Activated CD4-positive, CD25-positive, alpha-beta regulatory T cell (primary cell): Measurements from ENCODE around the gene WDR43.

Experiments
- DNase-seq, 4 experiments: peaks; one replicate each; lab custom pipeline; 2025; lab: John Stamatoyannopoulos, UW

The WDR43 gene

GRCh38 chr2:28894470-28895188, at the start of gene WDR43:
WDR43 (plus strand) TSS chr2:28894667; CDS start chr2:28894699, 32 bp downstream.
- peak; percentile 94 to 96 (median 96) for DNase-seq

- DNase-seq: no peak
Measured at GRCh38 chr2:28855193-28855592, 39.3 kb upstream of the WDR43 start.

GRCh38 chr2:28855977-28856376, 38.5 kb upstream of the WDR43 start:
- DNase-seq: no peak

- DNase-seq: no peak
Measured at GRCh38 chr2:28868611-28869010, 25.9 kb upstream of the WDR43 start.

- DNase-seq: no peak
Measured at GRCh38 chr2:28869494-28870145, 24.8 kb upstream of the WDR43 start.

- peak; percentile 91 to 95 (median 94) for DNase-seq
Measured at GRCh38 chr2:28870146-28870891, 24.1 kb upstream of the WDR43 start, which contains the start of gene TRMT61B. TRMT61B (minus strand) TSS chr2:28870309; CDS start chr2:28870277, 32 bp downstream.

- no peak for DNase-seq
Measured at GRCh38 chr2:28871620-28872019, 22.8 kb upstream of the WDR43 start.

GRCh38 chr2:28880193-28880592, 14.3 kb upstream of the WDR43 start:
- no peak for DNase-seq

- no peak for DNase-seq
Measured at GRCh38 chr2:28893488-28893887, 979 bp upstream of the WDR43 start.

GRCh38 chr2:28895189-28895893, 874 bp downstream of the WDR43 start:
- DNase-seq: peak in 2 of 4 experiments; percentile 17 to 21

GRCh38 chr2:28896906-28897305, 2.4 kb downstream of the WDR43 start:
- DNase-seq: no peak

- no peak for DNase-seq
Measured at GRCh38 chr2:28898048-28898447, 3.6 kb downstream of the WDR43 start.

- DNase-seq: no peak
Measured at GRCh38 chr2:28901202-28901601, 6.7 kb downstream of the WDR43 start.

GRCh38 chr2:28901841-28902240, 7.4 kb downstream of the WDR43 start:
- DNase-seq: no peak

GRCh38 chr2:28902584-28902983, 8.1 kb downstream of the WDR43 start:
- DNase-seq: no peak

- no peak for DNase-seq
Measured at GRCh38 chr2:28904295-28904694, 9.8 kb downstream of the WDR43 start.

- DNase-seq: no peak
Measured at GRCh38 chr2:28904802-28905457, 10.5 kb downstream of the WDR43 start.

GRCh38 chr2:28905533-28905932, 11.1 kb downstream of the WDR43 start:
- DNase-seq: no peak

- DNase-seq: no peak
Measured at GRCh38 chr2:28906376-28906775, 11.9 kb downstream of the WDR43 start.

GRCh38 chr2:28906821-28907220, 12.4 kb downstream of the WDR43 start:
- no peak for DNase-seq

- no peak for DNase-seq
Measured at GRCh38 chr2:28908172-28908571, 13.7 kb downstream of the WDR43 start.
